22Rv1 (cell line): ENCODE measurements around the gene RALGPS1.

Experiments
- ZFX ChIP-seq: fragments of 450-650 bp; IDR thresholded peaks from 2 replicates; pipeline ENCODE4 v1.6.1; 2017; ENCODE audit warnings: antibody characterized with exemption, borderline replicate concordance
- TF ChIP-seq, protein P1 (sequence below): fragments of 450-650 bp; IDR thresholded peaks from 2 replicates; pipeline ENCODE4 v1.5.1; 2017; ENCODE audit warnings: mild to moderate bottlenecking

DNA sequence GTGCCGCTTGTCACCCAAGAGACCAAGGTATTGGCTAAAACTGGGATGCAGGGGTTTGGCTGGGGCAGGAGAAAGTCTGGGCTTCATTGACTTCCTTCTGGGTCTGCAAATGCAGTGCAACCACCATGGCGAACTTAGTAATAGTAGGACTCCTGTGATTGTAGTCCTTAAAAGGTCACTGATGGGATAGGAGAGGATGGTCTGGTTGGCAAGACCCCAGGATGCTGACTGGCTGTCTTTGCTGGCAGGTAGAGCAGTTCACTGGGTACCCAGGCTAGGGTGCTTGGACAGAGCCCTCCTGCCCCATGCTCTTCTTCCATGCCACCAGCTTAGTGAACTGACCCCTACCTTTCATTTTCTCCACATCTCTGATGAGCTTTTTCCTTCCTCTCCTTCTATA lies 170.6 kb downstream of the RALGPS1 start:
- TF ChIP-seq, protein P1, sequence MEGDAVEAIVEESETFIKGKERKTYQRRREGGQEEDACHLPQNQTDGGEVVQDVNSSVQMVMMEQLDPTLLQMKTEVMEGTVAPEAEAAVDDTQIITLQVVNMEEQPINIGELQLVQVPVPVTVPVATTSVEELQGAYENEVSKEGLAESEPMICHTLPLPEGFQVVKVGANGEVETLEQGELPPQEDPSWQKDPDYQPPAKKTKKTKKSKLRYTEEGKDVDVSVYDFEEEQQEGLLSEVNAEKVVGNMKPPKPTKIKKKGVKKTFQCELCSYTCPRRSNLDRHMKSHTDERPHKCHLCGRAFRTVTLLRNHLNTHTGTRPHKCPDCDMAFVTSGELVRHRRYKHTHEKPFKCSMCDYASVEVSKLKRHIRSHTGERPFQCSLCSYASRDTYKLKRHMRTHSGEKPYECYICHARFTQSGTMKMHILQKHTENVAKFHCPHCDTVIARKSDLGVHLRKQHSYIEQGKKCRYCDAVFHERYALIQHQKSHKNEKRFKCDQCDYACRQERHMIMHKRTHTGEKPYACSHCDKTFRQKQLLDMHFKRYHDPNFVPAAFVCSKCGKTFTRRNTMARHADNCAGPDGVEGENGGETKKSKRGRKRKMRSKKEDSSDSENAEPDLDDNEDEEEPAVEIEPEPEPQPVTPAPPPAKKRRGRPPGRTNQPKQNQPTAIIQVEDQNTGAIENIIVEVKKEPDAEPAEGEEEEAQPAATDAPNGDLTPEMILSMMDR = no peak
- TF ChIP-seq ZFX = no peak
